Endothelial cell of umbilical vein (primary cell): ENCODE data around the gene TNS1. TPM values are rescaled to one million over a fixed set of nuclear protein-coding genes. Genes with fewer than 3 reads are reported as not detected.

ENCODE experiments used
- BruUV-seq: library from RNA; stranded (reverse); fragments of 400-500 nt; replicated peaks from 2 replicates; lab custom pipeline; 2021; lab: Mats Ljungman, UMichigan
- CTCF ChIA-PET: fragments of 300-600, 350-600 bp; sonication (Branson Sonifier 250); formaldehyde crosslinking; loops from one replicate; lab custom pipeline; 2021; ENCODE audit warnings: antibody characterized with exemption, inconsistent platforms; lab: Charles Lee
- POLR2A ChIA-PET: fragments of 300-600, 350-600 bp; sonication (Branson Sonifier 250); formaldehyde crosslinking; loops from one replicate; lab custom pipeline; 2021; ENCODE audit warnings: antibody characterized with exemption, inconsistent platforms; lab: Charles Lee
- DNase-seq: peaks from one replicate; pipeline ENCODE4 v3.0.0-alpha.2; 2011; ENCODE audit warnings: low read depth, low spot score
- FAIRE-seq: peaks from 2 replicates; lab custom pipeline; 2011; peaks lifted over from hg19 to GRCh38; lab: Jason Lieb, UNC
- H2AFZ ChIP-seq: 2 replicates; pipeline ENCODE4 v1.6.0; 2012; ENCODE audit warnings: low read depth, low read length, control low read depth, inconsistent platforms
- H3K27ac ChIP-seq: 2 replicates; pipeline ENCODE4 v1.5.1; 2011; ENCODE audit warnings: low read depth, mild to moderate bottlenecking, control low read depth, low read length, moderate library complexity; ENCODE audit not compliant: insufficient read depth
- H3K27me3 ChIP-seq, 2 experiments: 2 replicates each; pipeline versions ENCODE4 v1.6.0 to v1.6.1; 2011; ENCODE audit warnings: low read length in 2 of 2, mixed read lengths in 1 of 2; ENCODE audit not compliant: control insufficient read depth in 2 of 2, insufficient read depth in 2 of 2
- H3K36me3 ChIP-seq, 2 experiments: 2 replicates in 1 of 2; 3 replicates in 1 of 2; pipeline ENCODE4 v1.5.1; 2011; ENCODE audit warnings: low read length in 2 of 2, mild to moderate bottlenecking in 1 of 2, moderate library complexity in 1 of 2; ENCODE audit not compliant: control insufficient read depth in 2 of 2, insufficient read depth in 2 of 2; ENCODE audit errors: extremely low read depth in 1 of 2
- H3K4me1 ChIP-seq: 3 replicates; pipeline ENCODE4 v1.5.1; 2011; ENCODE audit warnings: mild to moderate bottlenecking, low read length; ENCODE audit not compliant: control insufficient read depth, insufficient read depth; ENCODE audit errors: extremely low read depth
- H3K4me2 ChIP-seq: 2 replicates; pipeline ENCODE4 v1.6.1; 2011; ENCODE audit warnings: low read length, control low read depth, mixed read lengths; ENCODE audit not compliant: insufficient read depth
- H3K4me3 ChIP-seq, 3 experiments: fragments of 200-600 bp in 1 of 3; sonication (generic), shearing (Covaris generic) in 1 of 3; replicated peaks in 1 of 3; 2 replicates each; pipeline ENCODE4 v1.5.1; 2011 to 2016; ENCODE audit warnings: control low read depth in 3 of 3, low read length in 3 of 3, mild to moderate bottlenecking in 2 of 3, inconsistent platforms in 1 of 3, low read depth in 1 of 3, moderate library complexity in 1 of 3; ENCODE audit not compliant: insufficient read depth in 1 of 3
- H3K79me2 ChIP-seq: 2 replicates; pipeline ENCODE4 v1.6.0; 2012; ENCODE audit warnings: low read length, inconsistent platforms; ENCODE audit not compliant: control insufficient read depth, insufficient read depth
- H3K9ac ChIP-seq: replicated peaks from 2 replicates; pipeline ENCODE3; 2011; ENCODE audit warnings: low read length, control low read depth; ENCODE audit not compliant: insufficient read depth; ENCODE audit errors: extremely low read depth
- H3K9me1 ChIP-seq: replicated peaks from 3 replicates; pipeline ENCODE4 v1.6.0; 2011; ENCODE audit warnings: mild to moderate bottlenecking, low read length; ENCODE audit not compliant: control insufficient read depth, insufficient read depth; ENCODE audit errors: extremely low read depth
- H3K9me3 ChIP-seq: replicated peaks from 2 replicates; pipeline ENCODE4 v1.5.1; 2012; ENCODE audit warnings: low read length, inconsistent platforms; ENCODE audit not compliant: control insufficient read depth, insufficient read depth
- H4K20me1 ChIP-seq: replicated peaks from 2 replicates; pipeline ENCODE3; 2011; ENCODE audit warnings: mild to moderate bottlenecking, low read length; ENCODE audit not compliant: control insufficient read depth, insufficient read depth; ENCODE audit errors: extremely low read depth
- EZH2 ChIP-seq: IDR thresholded peaks from 2 replicates; pipeline ENCODE4 v1.6.1; 2012; ENCODE audit warnings: borderline replicate concordance, low read depth, mild to moderate bottlenecking, moderate library complexity, low read length, inconsistent platforms; ENCODE audit not compliant: severe bottlenecking
- FOS ChIP-seq: IDR thresholded peaks from 2 replicates; pipeline ENCODE4 v1.6.1; 2011; ENCODE audit warnings: mild to moderate bottlenecking, low read length, moderate library complexity, borderline replicate concordance; ENCODE audit not compliant: insufficient read depth
- GATA2 ChIP-seq: IDR thresholded peaks from 2 replicates; pipeline ENCODE4 v1.7.0; 2011; ENCODE audit warnings: low read depth, mild to moderate bottlenecking, moderate library complexity, mixed read lengths, low read length; ENCODE audit not compliant: insufficient read length, insufficient read depth
- JUN ChIP-seq: IDR thresholded peaks from 2 replicates; pipeline ENCODE4 v1.6.1; 2011; ENCODE audit warnings: borderline replicate concordance, low read depth; ENCODE audit not compliant: insufficient read length, insufficient read depth
- MAX ChIP-seq: IDR thresholded peaks from 2 replicates; pipeline ENCODE4 v1.6.1; 2011; ENCODE audit not compliant: insufficient read depth, insufficient read length
- MYC ChIP-seq: IDR thresholded peaks from one replicate; pipeline ENCODE4 v1.6.1; 2011; ENCODE audit warnings: mild to moderate bottlenecking, low read depth, low read length
- POLR2A ChIP-seq: IDR thresholded peaks from 2 replicates; pipeline ENCODE4 v1.6.1; 2012; ENCODE audit warnings: low read depth, mild to moderate bottlenecking, control low read depth, low read length
- POLR2AphosphoS5 ChIP-seq: IDR thresholded peaks from 2 replicates; pipeline ENCODE4 v1.6.1; 2012; ENCODE audit warnings: low read depth, mild to moderate bottlenecking, control low read depth, low read length, moderate library complexity; ENCODE audit not compliant: insufficient read depth
- dilution Hi-C: fragments of 300-500 bp; cut with MboI; formaldehyde crosslinking; loops from one replicate; pipeline ENCODE4 v1.15.0; 2019; ENCODE audit warnings: low sequenced_read_pairs; ENCODE audit not compliant: extremely low pct_ligation_motif_present
- intact Hi-C: fragments of 100-400 bp; cut with micrococcal nuclease; formaldehyde crosslinking; loops from one replicate; pipeline ENCODE4 v1.10.0; 2022
- polyA plus RNA-seq, 4 experiments: library from polyadenylated mRNA; depleted of rRNA in 3 of 4; stranded (reverse) in 3 of 4; unstranded in 1 of 4; fragments of >200 nt; gene quantifications; 2 replicates each; pipeline versions ENCODE4 v1.2.1 to v1.2.3, GENCODE V29; 2011 to 2012; ENCODE audit warnings: missing spikeins in 1 of 4
- total RNA-seq: library from RNA; stranded (reverse); gene quantifications from 2 replicates; pipeline ENCODE4 v1.2.3, GENCODE V29; 2021
- TF ChIP-seq, protein P1 (sequence below), 2 donors: IDR thresholded peaks; 1 replicate in 1 of 2; 2 replicates in 1 of 2; pipeline ENCODE4 v1.5.1; 2011; ENCODE audit warnings: low read length in 2 of 2, mild to moderate bottlenecking in 2 of 2, moderate library complexity in 2 of 2, control low read depth in 1 of 2, inconsistent platforms in 1 of 2, low read depth in 1 of 2; ENCODE audit not compliant: insufficient read depth in 1 of 2; ENCODE audit errors: extremely low read depth in 1 of 2

TNS1 gene
- total and polyA plus RNA-seq, 2 donors (not counting 3 experiments of a cell fraction or from before 2014, with no cell fraction given) = 11.0 to 52.1 TPM

GRCh38 chr2:217913436-217913835, 89.4 kb downstream of the TNS1 start:
- Histone ChIP-seq H3K9me1 (no peaks in the 10 kb centered on the region), H3K9ac (no peak overlapping the region), H3K27me3 (no peaks in the 10 kb centered on the region), H3K36me3 (no peaks in the 10 kb centered on the region), H3K4me1 (peaks cover 12% of the 10 kb centered on the region), H4K20me1 (no peaks in the 10 kb centered on the region), H3K4me2 (no peak overlapping the region), H2AFZ (no peak overlapping the region), H3K9me3 (no peaks in the 10 kb centered on the region), H3K79me2 (no peaks in the 10 kb centered on the region), H3K4me3 (no peak overlapping the region), H3K27ac (no peak overlapping the region)
- no TSS peak for BruUV-seq
- no peak for TF ChIP-seq MAX
- no peak for TF ChIP-seq POLR2AphosphoS5
- no peak for TF ChIP-seq FOS
- no peak for TF ChIP-seq JUN
- no peak for TF ChIP-seq EZH2
- TF ChIP-seq MYC = no peak
- no peak for TF ChIP-seq POLR2A
- TF ChIP-seq GATA2 = no peak
- TF ChIP-seq, protein P1, sequence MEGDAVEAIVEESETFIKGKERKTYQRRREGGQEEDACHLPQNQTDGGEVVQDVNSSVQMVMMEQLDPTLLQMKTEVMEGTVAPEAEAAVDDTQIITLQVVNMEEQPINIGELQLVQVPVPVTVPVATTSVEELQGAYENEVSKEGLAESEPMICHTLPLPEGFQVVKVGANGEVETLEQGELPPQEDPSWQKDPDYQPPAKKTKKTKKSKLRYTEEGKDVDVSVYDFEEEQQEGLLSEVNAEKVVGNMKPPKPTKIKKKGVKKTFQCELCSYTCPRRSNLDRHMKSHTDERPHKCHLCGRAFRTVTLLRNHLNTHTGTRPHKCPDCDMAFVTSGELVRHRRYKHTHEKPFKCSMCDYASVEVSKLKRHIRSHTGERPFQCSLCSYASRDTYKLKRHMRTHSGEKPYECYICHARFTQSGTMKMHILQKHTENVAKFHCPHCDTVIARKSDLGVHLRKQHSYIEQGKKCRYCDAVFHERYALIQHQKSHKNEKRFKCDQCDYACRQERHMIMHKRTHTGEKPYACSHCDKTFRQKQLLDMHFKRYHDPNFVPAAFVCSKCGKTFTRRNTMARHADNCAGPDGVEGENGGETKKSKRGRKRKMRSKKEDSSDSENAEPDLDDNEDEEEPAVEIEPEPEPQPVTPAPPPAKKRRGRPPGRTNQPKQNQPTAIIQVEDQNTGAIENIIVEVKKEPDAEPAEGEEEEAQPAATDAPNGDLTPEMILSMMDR (IDR thresholded peaks at IDR 0.05; ENCODE audit: extremely low read depth in 1 of 2, insufficient read depth in 1 of 2, low read depth in 1 of 2, low read length in 2 of 2) = no peak
- intact Hi-C loops = no loop called here
- ChIA-PET POLR2A (no interaction called here), CTCF (no interaction called here)
- DNase-seq = no peak
- no peak for FAIRE-seq
- dilution Hi-C loops = no loop called here
